ENCODE measurements around the gene KCTD16.

DNA sequence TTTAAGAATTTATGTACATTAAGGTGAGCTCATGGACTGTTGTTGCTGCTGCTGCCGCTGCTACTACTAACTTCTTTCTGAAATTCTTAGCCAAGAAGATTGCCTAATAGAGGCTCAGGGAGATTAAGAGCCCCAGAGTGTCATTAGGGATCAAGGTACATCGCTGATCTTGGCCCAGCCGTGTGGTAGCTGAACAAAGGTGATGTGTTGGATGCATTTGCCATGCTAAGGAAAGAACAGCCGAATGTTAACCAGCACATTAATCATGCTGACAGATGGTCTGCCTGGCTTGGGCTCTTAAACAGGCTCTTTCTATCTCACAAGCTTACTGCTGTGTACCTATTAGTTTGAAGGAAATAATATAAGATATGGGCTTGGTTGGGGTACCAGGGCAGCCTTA is 137.1 kb downstream of the KCTD16 start:
- TF ChIP-seq, protein P1, sequence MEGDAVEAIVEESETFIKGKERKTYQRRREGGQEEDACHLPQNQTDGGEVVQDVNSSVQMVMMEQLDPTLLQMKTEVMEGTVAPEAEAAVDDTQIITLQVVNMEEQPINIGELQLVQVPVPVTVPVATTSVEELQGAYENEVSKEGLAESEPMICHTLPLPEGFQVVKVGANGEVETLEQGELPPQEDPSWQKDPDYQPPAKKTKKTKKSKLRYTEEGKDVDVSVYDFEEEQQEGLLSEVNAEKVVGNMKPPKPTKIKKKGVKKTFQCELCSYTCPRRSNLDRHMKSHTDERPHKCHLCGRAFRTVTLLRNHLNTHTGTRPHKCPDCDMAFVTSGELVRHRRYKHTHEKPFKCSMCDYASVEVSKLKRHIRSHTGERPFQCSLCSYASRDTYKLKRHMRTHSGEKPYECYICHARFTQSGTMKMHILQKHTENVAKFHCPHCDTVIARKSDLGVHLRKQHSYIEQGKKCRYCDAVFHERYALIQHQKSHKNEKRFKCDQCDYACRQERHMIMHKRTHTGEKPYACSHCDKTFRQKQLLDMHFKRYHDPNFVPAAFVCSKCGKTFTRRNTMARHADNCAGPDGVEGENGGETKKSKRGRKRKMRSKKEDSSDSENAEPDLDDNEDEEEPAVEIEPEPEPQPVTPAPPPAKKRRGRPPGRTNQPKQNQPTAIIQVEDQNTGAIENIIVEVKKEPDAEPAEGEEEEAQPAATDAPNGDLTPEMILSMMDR (IDR thresholded peaks at IDR 0.05; ENCODE audit: borderline replicate concordance, extremely low read depth, low read length, poor library complexity, severe bottlenecking): no peak
- no peak for TF ChIP-seq EZH2 (IDR thresholded peaks at IDR 0.05; ENCODE audit: borderline replicate concordance, low read depth, low read length, severe bottlenecking)
